Stimulated activated naive CD4-positive, alpha-beta T cell treated with Interleukin-2 at 50 U/mL for 16 hours (primary cell): ENCODE measurements around the gene SHLD1.
"Not testable (repeated sequence)": the region's sequence is repeated elsewhere in the genome, so short reads cannot be mapped to it uniquely, and the experiment has no call there.

Experiments used
- DNase-seq: peaks from one replicate; lab custom pipeline; 2025; lab: John Stamatoyannopoulos, UW

The SHLD1 gene

GRCh38 chr20:5781367-5781766, 31.2 kb downstream of the SHLD1 start:
- DNase-seq: not testable (repeated sequence)

DNA sequence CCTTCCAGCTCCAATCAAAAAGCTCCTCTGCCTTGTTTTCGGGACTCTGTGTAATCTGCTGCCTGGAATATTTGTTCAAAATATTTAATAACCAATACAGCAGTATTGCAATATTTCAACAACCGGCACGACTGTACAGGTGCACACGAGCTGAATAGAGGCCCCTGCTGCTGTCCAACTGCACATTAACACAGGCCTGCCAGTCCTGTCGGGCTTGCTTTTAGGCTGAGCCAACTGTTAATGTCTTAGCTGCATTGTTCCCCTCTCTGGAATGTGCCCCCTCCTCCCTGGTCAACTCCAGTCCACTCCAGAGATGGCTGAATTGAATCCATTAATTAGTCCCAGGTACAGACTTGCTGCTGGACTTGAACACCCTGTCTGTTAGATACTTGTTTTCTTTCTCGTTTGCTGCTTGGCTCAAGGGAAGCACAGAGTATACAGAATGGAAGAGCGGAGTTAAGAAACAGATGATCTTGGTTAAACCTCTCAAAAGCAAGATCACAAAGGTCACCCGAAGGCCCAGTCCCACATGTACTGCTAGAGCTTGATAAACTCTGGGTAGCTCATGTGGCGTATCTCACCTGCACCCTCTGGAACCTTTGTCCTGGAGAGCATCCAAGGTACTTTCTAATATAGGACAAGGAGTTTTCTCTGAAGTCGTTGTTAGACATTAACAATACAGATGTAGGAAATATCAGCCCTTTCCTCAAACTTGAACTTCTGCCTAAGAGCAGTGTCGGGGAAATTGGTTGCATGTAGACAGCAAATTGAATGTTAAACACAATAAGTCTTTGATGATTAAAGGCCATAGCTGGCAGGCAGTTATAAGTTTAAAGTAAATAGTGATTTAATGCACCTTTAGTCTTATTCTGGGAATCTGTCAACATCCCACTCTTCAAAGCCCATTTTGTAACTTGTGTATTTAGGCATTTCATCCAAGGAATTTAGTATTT, 31.9 kb downstream of the SHLD1 start:
- no peak for DNase-seq

DNA sequence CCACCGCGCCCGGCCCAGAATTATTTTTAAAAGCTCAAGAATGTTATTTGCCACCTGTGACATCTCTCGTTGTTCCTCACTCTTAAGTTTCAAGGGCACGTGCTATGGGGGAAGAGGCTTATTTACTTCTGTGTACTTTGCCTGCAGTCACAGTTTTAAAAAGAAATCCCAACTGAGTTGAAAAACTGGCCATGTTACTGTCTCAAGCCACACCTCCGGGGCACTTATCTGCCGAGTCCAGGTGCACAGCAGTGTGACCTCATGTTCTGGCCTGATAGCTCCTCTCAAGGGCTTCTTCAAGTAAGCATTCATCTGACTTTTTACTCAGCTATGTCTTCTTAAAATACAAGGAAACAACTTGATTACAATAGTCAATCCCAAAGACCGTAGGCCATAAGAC, 34.5 kb downstream of the SHLD1 start:
- no peak for DNase-seq

- no peak for DNase-seq
These were observed 34.9 kb downstream of the SHLD1 start for GRCh38 chr20:5785146-5785545.

GRCh38 chr20:5786930-5787795, 37.0 kb downstream of the SHLD1 start:
- DNase-seq: no peak

GRCh38 chr20:5787796-5788165, 37.6 kb downstream of the SHLD1 start:
- DNase-seq: no peak

- DNase-seq: peak; percentile 48
These were observed 38.2 kb downstream of the SHLD1 start for GRCh38 chr20:5788385-5788895.

GRCh38 chr20:5789827-5790226, 39.6 kb downstream of the SHLD1 start:
- no peak for DNase-seq

- no peak for DNase-seq
These were observed 43.7 kb downstream of the SHLD1 start for GRCh38 chr20:5793916-5794315.

- no peak for DNase-seq
These were observed 46.3 kb downstream of the SHLD1 start for GRCh38 chr20:5796331-5797040.

DNA sequence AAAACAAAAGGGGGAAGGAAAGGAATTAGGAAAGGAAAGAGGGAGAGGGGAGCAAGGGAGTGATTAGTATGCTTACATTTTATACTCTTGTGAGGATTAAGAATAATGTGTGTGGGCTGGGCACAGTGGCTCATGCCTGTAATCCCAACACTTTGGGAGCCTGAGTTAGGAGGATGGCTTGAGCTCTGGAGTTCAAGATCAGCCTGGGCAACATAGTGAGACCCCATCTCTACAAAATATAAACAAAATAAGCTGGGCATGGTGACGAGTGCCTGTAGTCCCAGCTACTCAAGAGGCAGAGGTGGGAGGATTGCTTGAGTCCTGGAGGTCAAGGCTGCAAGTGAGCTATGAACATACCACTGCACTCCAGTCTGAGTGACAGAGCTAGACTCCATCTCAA, 47.0 kb downstream of the SHLD1 start:
- no peak for DNase-seq

GRCh38 chr20:5797843-5798462, 47.8 kb downstream of the SHLD1 start:
- DNase-seq: no peak

DNA sequence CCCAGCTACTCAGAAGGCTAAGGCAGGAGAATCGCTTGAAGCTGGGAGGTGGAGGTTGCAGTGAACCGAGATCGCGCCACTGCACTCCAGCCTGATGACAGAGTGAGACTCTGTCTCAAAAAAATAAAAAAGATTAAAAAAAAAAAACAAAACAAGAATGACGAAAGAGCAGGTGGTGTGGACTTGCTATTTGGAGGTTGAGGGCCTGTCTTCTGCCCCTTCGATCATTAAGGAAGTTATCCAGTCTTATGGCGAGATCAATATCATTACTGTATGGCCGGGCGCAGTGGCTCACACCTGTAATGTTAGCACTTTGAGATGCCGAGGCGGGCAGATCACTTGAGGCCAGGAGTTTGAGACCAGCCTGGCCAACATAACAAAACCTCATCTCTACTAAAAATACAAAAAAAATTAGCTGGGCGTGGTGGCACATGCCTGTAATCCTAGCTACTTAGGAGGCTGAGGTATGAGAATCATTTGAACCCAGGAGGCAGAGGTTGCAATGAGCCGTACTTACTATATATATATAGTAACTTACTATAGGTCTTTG, 53.6 kb downstream of the SHLD1 start:
- DNase-seq: not testable (repeated sequence)

DNA sequence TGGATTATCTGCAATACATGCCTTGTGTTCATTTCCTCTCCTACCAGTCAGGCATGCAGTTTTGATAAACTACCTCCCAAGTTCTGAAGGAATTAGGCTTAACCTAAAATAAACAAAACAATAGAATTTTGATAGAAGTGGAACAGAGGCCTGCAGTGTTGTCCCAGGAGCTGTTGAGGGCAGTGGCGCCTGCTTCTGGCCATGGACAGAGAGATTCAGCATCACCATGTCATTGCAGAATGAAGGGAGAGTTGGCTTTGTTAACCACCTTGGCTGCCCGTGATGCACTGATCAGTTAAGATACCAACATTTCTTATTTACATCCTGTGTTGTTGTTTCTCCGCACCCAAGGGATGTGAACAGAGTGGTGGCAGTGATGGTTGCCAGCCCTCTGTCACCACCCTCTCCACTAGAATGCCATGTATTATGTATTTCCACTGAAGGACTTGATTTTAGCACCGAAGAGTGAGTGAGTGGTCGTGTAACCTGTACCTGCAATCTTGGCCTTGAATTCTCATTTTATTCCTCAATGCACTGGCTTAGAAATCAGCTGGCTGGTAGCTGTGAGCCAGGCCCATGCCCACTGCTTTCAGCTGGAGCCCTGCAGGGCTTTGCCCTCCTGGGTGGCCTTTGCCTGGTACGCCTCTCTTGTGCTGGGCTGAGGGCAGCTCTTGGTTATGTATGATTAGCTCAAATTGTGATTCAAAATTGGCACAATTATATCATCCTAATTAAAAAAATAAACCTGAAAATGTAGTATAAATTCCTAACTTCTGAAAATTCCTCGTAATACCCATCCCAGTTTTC, 56.5 kb downstream of the SHLD1 start:
- DNase-seq: no peak

DNA sequence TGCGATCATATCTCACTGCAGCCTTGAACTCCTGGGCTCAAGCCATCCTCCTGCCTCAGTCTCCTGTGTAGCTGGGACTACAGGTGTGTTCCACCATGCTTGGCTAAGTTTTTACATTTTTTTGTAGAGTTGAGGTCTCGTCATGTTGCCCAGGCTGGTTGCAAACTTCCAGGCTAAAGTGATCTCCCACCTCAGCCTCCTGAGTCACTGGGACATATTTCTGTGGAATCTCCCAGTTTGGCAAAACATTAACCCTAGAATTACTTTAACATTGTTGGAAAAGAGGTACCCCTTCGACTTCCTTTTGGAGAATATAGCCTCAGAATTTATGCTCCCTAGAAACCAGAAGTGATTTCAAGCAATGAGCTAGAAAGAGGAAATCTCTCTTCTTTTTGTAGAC, 57.2 kb downstream of the SHLD1 start:
- no peak for DNase-seq

- no peak for DNase-seq
These were observed 58.7 kb downstream of the SHLD1 start for GRCh38 chr20:5808901-5809300.

DNA sequence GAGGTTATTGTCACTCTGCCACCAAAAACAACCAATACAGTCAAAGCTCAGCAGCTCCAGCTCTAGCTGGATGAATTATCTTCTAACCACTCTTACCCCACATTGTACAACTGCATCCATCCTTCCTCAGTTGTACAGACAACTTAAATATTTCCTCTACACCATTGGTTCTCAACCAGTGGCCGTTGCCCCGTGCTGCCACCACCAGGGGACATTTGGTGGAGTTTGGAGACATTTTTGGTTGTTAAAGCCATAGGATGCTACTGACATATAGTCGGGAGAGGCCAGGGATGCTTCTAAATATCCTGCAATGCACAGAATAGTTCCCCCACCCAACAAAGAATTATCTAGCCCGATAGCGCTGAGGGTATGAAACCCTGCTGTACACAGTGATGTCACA, 59.3 kb downstream of the SHLD1 start:
- no peak for DNase-seq

- no peak for DNase-seq
These were observed 60.7 kb downstream of the SHLD1 start for GRCh38 chr20:5810800-5811422.

DNA sequence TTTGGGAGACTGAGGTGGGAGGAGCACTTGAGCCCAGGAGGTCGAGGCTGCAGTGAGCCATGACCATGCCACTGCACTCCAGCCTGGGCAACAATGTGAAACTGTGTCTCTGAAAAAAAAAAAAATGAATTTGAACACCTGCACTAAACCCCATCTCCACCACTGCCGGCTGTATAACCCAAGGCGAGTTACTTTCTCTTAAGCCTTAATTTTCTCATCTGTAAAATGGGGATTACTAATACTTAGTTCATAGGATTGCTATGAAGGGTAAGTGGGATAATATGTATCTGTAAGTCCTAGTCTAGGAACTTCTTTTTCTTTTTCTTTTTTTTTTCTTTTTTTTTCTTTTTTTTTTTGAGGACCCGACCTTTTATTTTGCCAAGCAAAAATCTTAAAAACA, 61.5 kb downstream of the SHLD1 start:
- DNase-seq: no peak

- no peak for DNase-seq
These were observed 68.1 kb downstream of the SHLD1 start for GRCh38 chr20:5818346-5818681.
